IMR-90 (cell line): ENCODE data around the gene RAB1A.

Experiments used
- CEBPB ChIP-seq: IDR thresholded peaks from 2 replicates; pipeline ENCODE4 v1.6.1; 2012; ENCODE audit warnings: low read depth, low read length, improper control_type of control experiment
- CTCF ChIP-seq: conservative IDR thresholded peaks from 2 replicates; pipeline ENCODE4 v1.5.1; 2012; ENCODE audit warnings: mild to moderate bottlenecking, low read depth, low read length, improper control_type of control experiment
- FOS ChIP-seq: fragments of 150-350 bp; IDR thresholded peaks from 2 replicates; pipeline ENCODE4 v1.6.1; 2016; ENCODE audit warnings: low read depth, low read length
- MAFK ChIP-seq: IDR thresholded peaks from 2 replicates; pipeline ENCODE4 v1.6.1; 2012; ENCODE audit warnings: low read depth, low read length, improper control_type of control experiment
- RAD21 ChIP-seq: IDR thresholded peaks from 2 replicates; pipeline ENCODE4 v1.6.1; 2012; ENCODE audit warnings: low read length, improper control_type of control experiment
- RCOR1 ChIP-seq: IDR thresholded peaks from 2 replicates; pipeline ENCODE4 v1.6.1; 2012; ENCODE audit warnings: mild to moderate bottlenecking, low read length, improper control_type of control experiment; ENCODE audit not compliant: insufficient replicate concordance

- TF ChIP-seq CTCF: no peak
- no peak for TF ChIP-seq FOS
- TF ChIP-seq MAFK: no peak
- no peak for TF ChIP-seq RCOR1
- no peak for TF ChIP-seq CEBPB
- TF ChIP-seq RAD21: no peak
Measured at GRCh38 chr2:65055422-65056214, 74.3 kb downstream of the RAB1A start.
